ENCODE data around the gene NDUFB2.
A peak's percentile ranks its signal among the peaks of the same experiment; 100 is the strongest.
"Not testable (repeated sequence)": the region's sequence is repeated elsewhere in the genome, so short reads cannot be mapped to it uniquely, and the experiment has no call there.

Gene NDUFB2

GRCh38 chr7:140673063-140673773 is 23.3 kb upstream of the NDUFB2 start:
- DNase-seq, result peak; percentile 83 to 95 (median 88)

- DNase-seq, result no peak
These were observed 22.7 kb upstream of the NDUFB2 start for GRCh38 chr7:140673774-140674155.

GRCh38 chr7:140674356-140674800 is 22.1 kb upstream of the NDUFB2 start:
- DNase-seq, result peak in 1 of 3 experiments; percentile 38

- DNase-seq, result peak in 1 of 3 experiments; percentile 43
These were observed 21.4 kb upstream of the NDUFB2 start for GRCh38 chr7:140674899-140675701.

- no peak for DNase-seq
These were observed 20.8 kb upstream of the NDUFB2 start for GRCh38 chr7:140675726-140676125.

- DNase-seq, result no peak
These were observed 20.2 kb upstream of the NDUFB2 start for GRCh38 chr7:140676306-140676705.

GRCh38 chr7:140676956-140677355 is 19.6 kb upstream of the NDUFB2 start:
- not testable (repeated sequence) for DNase-seq

- DNase-seq, result no peak
These were observed 19.0 kb upstream of the NDUFB2 start for GRCh38 chr7:140677496-140677895.

- DNase-seq, result no peak
These were observed 18.3 kb upstream of the NDUFB2 start for GRCh38 chr7:140678081-140678815.

GRCh38 chr7:140678816-140679130 is 17.7 kb upstream of the NDUFB2 start:
- no peak for DNase-seq

- DNase-seq, result no peak
These were observed 17.3 kb upstream of the NDUFB2 start for GRCh38 chr7:140679186-140679585.

GRCh38 chr7:140680886-140681285 is 15.6 kb upstream of the NDUFB2 start:
- no peak for DNase-seq

- DNase-seq, result no peak
These were observed 14.7 kb upstream of the NDUFB2 start for GRCh38 chr7:140681766-140682165.

GRCh38 chr7:140683657-140684056 is 12.9 kb upstream of the NDUFB2 start:
- DNase-seq, result no peak

- no peak for DNase-seq
These were observed 12.2 kb upstream of the NDUFB2 start for GRCh38 chr7:140684066-140684950.

- no peak for DNase-seq
These were observed 11.0 kb upstream of the NDUFB2 start for GRCh38 chr7:140685407-140686087.

- no peak for DNase-seq
These were observed 9.6 kb upstream of the NDUFB2 start for GRCh38 chr7:140686921-140687320.

GRCh38 chr7:140688341-140688740 is 8.2 kb upstream of the NDUFB2 start:
- DNase-seq, result no peak

- no peak for DNase-seq
These were observed 7.0 kb upstream of the NDUFB2 start for GRCh38 chr7:140689199-140690152.

- no peak for DNase-seq
These were observed 5.0 kb upstream of the NDUFB2 start for GRCh38 chr7:140691376-140692045.
